SK-MEL-5 (cell line): ENCODE data around the gene MGMT. TPM values are rescaled to one million over a fixed set of nuclear protein-coding genes. Genes with fewer than 3 reads are reported as not detected.

Source experiments
- DNase-seq: peaks from one replicate; pipeline ENCODE4 v3.0.0-alpha.2; 2016; ENCODE audit warnings: low read depth, low spot score
- in situ Hi-C: cut with HindIII; loops from 2 replicates; pipeline ENCODE4 v1.10.0; 2016; ENCODE audit warnings: low sequenced_read_pairs, high pct_unique_total_duplicates, low pct_unique_long_range_greater_than_20kb
- total RNA-seq: library from RNA; depleted of rRNA; stranded (reverse); fragments of >200 nt; shearing (Covaris generic); gene quantifications from 2 replicates; pipeline ENCODE4 v1.2.3, GENCODE V29; 2014

The MGMT gene
- total RNA-seq, 1 experiment from 2014 or later: 10.3 TPM

- DNase-seq: no peak
- in situ Hi-C loops: no loop called here
These were observed 149.0 kb downstream of the MGMT start for GRCh38 chr10:129615921-129616525.

DNA sequence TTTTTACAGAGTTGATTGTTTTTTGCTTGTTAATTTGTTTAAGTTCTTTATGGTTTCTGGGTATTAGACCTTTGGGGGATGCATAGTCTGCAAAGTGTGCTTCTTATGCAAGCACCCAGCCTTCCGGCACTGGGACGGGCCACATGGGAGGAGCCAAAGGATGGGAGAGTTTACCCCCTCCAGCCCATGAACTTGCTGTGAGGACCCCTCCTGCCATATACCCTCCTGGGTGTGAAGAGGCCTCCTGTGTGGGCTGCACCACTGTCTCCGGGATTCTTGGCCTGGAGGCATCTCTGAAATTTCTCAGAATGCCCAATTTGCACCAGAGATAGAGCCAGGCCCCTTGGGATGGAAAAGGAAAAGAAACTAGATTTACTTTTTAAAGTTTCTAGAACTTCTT, 150.7 kb downstream of the MGMT start:
- no peak for DNase-seq
- in situ Hi-C loops: no loop called here

GRCh38 chr10:129621062-129621461, 154.0 kb downstream of the MGMT start:
- in situ Hi-C loops: no loop called here
- no peak for DNase-seq

DNA sequence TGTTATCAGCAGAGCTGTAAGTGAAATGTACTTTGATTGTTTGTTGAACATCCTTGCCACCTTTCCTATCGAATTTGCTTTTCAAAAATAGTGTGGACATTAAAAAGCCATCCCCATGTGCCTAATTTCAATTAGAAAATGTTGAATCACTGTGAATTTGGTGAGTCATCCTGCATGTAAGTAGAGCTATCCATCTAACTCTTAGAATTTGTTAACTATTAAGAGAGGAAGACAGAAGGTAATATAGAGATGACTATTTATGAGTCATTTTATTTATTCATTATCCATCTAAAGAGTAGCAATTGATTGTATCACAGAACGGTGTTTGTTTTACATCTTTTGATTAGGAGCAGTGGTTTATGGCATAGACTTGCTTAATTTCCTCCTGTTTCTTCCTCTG, 154.7 kb downstream of the MGMT start:
- in situ Hi-C loops: no loop called here
- DNase-seq: no peak

DNA sequence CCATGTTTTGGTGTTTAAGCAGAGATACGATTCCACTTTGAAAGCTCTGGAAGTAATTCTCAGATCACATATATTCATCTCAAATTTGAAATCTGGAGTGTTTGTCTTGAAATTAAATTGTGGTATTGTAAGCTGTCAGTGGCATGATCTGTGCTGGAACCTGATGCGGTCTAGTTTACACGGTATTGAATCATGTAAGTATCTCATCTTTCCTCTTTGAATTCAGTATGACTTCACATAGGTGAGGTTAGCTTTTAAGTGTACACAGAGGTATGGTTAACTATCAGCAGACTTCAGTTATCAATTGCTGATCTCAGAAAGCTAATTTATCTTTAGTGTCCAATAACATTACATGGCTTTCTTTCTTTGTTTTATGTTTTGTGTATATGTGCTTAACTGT, 155.2 kb downstream of the MGMT start:
- in situ Hi-C loops: no loop called here
- DNase-seq: no peak

DNA sequence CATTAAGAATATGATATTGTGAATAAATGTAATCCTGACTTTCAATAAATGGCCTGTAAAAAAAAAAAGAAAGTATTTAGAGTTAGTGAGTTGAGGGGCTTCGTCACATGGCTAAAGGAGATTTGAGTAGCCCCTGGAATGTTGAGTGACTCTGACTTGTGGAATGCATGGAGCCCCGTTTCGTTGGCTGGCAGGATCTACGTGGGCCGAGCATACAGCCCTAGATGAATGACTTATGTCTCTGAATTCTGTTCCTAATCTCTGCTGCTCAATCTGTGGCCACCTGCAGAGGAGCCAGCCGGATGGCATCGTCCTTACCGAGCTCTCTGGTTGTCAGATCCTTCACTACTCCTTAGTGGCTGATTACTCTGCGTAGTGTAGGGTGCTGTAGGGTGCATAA, 155.7 kb downstream of the MGMT start:
- DNase-seq: no peak
- in situ Hi-C loops: no loop called here

GRCh38 chr10:129624526-129624925, 157.5 kb downstream of the MGMT start:
- DNase-seq: no peak
- in situ Hi-C loops: no loop called here

GRCh38 chr10:129626309-129626708, 159.3 kb downstream of the MGMT start:
- no peak for DNase-seq
- in situ Hi-C loops: no loop called here

DNA sequence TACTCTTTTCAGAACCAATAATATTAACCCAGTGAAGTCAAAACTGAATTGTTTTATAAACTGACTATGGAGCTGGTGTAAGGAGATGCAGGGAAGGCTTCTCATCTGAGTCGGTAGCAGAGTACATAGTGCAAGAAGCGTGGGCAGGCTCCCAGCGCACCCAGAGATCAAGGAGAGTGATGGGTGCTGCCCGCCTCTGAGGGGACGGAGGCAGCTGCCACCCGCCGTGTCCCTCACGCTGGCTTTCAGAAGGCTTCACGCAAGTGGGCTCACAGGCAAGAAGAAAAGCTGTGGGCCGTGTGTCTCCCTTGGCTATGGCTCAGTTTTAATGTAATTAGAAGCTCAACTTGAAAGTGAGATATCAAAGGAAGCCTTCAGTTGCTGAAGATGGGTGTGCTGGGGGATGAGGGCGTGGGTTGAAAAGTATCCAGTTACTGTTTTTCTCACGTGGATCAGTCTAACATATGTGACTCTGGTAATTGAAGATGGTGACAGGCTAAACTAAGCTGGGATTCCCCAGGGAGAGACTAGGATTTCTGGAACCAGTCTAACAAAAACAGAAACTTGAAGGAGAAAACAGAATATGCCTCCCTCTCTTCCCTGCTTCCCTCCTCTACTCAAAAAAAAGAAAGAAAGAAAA, 159.9 kb downstream of the MGMT start:
- DNase-seq: no peak
- in situ Hi-C loops: no loop called here

- in situ Hi-C loops: no loop called here
- DNase-seq: no peak
These were observed 160.4 kb downstream of the MGMT start for GRCh38 chr10:129627442-129627841.

GRCh38 chr10:129628823-129629222, 161.8 kb downstream of the MGMT start:
- no peak for DNase-seq
- in situ Hi-C loops: no loop called here

DNA sequence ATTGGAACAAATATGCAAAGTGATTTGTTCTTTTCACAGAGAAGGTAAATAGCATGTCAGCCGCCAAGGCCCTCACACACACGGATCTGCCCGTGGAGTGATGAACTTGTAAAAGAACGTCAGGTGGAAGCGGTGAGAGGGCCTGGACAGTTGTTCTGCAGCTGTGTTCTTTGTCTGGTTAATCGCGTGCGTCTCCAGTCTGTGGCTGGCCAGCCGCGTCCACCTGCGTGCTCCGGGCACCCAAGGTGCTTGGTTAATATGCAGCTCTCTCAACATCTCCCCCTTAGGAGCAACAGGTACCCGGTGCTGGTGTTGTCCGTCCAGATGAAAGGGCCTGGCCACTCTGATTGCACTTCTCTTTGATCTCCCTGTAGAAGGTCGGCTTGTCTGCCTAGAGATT, 162.9 kb downstream of the MGMT start:
- DNase-seq: no peak
- in situ Hi-C loops: no loop called here

- in situ Hi-C loops: no loop called here
- no peak for DNase-seq
These were observed 164.0 kb downstream of the MGMT start for GRCh38 chr10:129631006-129631405.

DNA sequence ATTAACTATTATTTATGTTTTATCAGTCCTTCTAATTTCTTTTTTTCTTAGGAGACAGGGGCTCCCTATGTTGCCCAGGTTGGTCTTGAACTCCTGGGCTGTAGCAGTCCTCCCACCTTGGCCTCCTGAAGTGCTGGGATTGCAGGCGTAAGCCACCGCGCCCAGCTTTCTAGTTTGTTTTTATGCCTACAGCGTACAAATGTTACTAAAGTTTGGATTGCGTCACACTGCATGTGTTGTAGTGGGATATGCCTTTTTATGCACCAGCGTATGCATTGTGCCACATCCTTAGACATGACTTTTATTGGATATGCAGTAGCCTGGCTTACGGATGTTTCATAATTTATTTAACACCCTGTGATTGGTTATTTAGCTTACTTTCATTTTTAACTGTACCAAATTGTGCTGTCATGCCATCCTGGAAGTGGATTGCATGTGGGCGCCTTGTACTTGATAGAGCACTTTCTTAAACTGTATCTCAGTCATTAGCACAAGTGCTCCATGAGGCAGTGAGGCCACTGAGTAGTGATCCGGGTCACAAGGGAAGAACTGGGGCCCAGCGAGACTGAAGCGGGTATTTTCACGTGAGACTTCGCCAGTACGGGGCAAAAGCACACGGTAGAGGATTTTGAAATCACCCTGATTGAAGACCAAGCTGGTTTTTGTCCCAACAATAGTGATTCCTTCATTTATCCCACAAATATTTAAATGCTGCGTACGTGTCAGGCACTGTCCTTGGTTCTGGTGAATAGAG, 165.0 kb downstream of the MGMT start:
- DNase-seq: no peak
- in situ Hi-C loops: no loop called here

DNA sequence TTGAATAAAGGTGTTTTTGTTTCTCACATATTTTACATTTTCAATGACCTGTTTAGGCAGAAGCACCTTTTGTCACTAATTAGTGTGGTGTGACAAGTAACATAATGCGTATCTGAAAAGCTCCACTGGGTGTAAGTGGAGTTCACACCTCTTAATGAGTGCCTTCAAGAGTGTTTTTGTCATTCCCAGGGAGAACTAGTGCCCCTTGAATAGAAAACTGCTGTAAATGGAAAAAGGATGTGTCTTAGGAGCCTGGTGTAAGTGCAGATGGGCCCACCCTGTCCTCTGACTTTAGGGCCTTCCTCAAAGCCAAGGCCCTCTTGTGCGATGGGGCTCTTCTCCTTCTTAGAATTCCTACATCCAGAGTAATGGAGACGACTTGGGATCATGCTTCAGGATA, 170.0 kb downstream of the MGMT start:
- DNase-seq: no peak
- in situ Hi-C loops: no loop called here

- in situ Hi-C loops: no loop called here
- DNase-seq: no peak
These were observed 170.8 kb downstream of the MGMT start for GRCh38 chr10:129637846-129638245.

DNA sequence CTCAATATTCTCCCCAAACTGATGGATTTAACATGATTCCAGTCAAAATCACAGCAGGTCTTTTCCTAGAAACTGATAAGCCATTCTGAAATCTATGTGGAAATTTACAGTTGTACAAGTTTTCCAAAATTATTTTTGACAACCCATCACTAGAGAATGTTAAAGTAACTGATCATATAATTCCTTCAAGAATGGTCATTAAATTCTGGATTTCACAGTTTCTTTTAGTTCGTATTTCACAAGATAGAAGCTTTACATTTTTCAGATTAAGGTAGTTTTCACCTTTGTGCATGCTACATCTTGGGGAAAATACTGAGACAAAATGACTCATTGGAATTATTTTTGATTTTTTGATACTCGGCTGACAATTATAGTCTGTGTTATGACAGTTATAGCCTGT, 174.3 kb downstream of the MGMT start:
- DNase-seq: no peak
- in situ Hi-C loops: no loop called here

DNA sequence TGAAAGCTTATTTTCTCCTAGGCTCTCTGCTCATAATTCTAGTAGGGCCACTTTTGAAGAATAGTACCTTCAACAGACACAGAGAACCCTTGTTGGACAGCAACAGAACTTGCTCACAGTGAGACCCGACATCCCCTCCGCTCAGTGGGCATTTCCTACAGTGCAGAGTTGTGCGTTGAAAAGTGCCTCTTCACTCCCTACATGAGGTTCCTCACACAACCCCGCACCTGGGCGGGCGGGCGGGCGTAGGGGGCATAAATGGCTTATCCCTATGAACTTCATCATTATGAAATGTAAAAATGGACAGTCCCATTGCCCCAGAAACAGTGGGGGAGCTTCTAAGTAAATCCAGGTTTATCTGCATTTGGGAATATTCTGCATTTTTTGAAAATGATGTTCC, 174.9 kb downstream of the MGMT start:
- in situ Hi-C loops: no loop called here
- no peak for DNase-seq

DNA sequence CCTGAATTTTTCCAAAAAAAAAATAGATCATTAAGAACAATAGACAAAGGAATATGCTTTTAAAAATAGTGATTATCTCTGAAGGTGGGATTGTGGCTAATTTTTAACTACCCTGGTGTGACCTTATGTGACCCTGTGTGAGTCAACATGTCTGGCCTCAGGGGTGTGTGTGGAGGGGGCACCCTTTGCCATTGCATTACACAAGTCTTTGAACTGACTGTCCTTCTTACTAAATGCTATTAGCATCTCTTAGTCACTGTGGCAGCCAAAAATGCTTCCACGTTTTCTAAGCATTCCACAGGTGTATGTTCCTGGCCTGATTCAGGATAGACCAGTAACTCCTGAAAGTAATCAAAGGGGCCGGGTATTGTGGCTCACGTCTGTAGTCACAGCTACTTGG, 175.4 kb downstream of the MGMT start:
- DNase-seq: no peak
- in situ Hi-C loops: no loop called here
